A172 (cell line): Measurements from ENCODE around the gene MTHFD1. TPM values are rescaled to one million over a fixed set of nuclear protein-coding genes. Genes with fewer than 3 reads are reported as not detected.
A peak's percentile ranks its signal among the peaks of the same experiment; 100 is the strongest.

Experiments
- DNase-seq: peaks from one replicate; pipeline ENCODE4 v3.0.0-alpha.2; 2015; ENCODE audit warnings: low spot score
- total RNA-seq: library from RNA; depleted of rRNA; stranded (reverse); fragments of >200 nt; shearing (Covaris generic); gene quantifications from 2 replicates; pipeline ENCODE4 v1.2.3, GENCODE V29; 2014

The MTHFD1 gene
- total RNA-seq, 1 experiment from 2014 or later = 48.2 TPM

DNA sequence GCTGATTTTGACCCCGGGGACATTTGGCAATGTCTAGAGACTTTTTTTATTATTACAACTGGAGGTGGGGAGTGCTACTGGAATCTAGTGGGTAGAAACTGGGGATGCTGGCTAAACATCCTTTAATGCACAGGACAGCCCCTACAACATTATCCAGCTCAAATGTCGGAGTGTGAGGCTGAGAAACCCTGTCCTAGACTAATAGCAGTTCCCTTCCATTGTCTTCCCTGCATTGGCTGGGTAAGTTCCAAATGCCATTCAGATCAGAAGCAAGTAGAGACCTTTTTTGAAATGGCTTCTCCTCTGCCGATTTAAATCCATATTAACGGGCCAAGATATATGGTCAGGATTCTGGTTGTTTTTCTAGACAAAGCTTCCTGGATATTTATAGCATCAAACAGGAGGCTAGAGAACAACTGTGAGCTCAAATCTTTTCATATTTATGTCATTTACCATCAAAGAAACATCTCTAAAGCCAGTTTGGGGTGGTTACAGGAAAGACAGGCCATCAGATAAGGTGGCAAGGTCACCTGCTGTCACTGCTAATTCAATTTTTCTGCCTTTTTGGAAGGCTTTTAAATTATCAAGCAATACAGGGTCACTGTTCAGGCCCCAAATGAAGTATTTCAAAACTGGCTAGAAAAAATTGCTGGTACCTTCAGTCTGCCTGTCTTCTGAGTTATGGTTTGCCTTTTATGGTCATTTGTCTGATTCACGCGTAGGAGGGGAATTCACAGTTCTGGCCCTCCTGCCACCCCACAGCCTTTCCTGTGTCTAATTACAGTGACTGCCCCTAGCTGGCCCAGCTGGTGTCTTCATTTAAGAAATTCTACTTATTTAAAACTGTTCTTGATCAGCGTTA lies 57.1 kb downstream of the MTHFD1 start:
- DNase-seq = peak; percentile 76

DNA sequence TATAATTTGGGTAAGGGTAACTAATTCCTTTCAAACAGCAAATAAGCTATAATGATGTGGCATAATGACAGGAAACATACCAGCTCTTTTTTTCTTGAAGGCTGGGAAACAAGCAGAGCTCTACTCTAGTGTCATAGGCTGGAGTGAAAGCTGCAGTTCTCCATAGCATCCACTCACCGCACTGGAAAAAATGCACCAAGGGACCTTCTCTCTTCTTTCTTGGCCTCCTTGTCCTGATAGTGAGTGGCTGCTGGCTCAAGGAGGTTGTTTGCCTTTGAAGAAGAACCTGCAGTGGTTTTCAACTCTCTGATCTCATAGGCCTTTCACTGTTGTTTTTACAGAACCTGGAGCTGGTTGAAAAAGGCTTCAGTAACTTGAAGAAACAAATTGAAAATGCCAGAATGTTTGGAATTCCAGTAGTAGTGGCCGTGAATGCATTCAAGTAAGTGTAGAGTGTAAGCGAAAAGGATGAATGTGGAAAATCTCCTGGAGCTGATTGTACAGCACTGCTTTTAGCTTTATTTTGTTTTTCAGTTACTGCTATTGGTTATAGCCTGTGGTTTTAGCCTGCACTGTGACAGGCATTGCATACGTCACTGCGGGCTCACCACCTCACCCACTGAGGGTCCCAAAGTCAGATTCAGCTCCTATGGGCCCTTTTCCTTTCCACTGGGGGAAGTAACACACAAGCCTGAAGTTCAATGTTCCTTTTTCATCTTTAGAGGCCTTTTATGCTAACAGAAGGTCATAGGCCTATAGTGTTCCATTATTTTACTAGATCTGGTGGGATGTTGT lies 59.9 kb downstream of the MTHFD1 start:
- no peak for DNase-seq

- DNase-seq = no peak
Measured at GRCh38 chr14:64450255-64450654, 62.1 kb downstream of the MTHFD1 start.

- no peak for DNase-seq
Measured at GRCh38 chr14:64454671-64455070, 66.5 kb downstream of the MTHFD1 start.

GRCh38 chr14:64459405-64460136 lies 71.4 kb downstream of the MTHFD1 start:
- no peak for DNase-seq

DNA sequence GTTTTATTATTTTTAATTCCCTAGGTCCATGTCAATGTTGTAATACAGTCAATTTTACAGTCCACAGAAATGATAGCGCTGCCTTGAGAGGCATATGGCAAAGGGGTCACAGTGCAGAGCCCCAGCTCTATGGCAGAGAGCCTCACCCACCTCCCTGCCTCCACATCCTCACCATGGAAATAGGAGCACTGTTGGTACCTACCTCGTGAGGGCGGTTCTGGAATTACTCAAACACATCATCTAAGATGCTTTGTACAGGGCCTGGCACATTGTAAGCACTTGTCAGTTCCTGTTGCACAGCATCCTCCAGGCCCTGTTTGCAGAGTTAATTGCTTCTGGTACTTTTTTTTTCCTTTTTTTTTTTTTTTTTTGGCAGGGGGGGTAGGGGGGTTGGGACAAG lies 73.1 kb downstream of the MTHFD1 start:
- no peak for DNase-seq

GRCh38 chr14:64463195-64463594 lies 75.0 kb downstream of the MTHFD1 start:
- no peak for DNase-seq

DNA sequence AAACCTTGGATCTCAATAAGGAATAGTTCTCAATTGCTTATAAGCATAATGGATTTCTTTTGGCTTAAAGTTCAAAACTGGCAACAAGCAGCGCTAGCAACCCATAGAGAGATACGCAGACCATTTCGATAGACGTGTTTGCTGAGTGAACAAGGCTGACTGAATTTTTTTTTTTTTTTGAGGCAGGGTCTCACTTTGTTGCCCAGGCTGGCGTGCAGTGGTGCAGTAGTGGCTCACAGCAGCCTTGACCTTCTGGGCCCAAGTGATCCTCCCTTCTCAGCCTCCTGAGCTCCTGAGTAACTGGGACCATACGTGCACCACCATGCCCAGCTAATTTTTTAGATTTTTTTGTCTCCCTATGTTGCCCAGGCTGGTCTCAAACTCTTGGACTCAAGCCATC lies 75.7 kb downstream of the MTHFD1 start:
- no peak for DNase-seq

DNA sequence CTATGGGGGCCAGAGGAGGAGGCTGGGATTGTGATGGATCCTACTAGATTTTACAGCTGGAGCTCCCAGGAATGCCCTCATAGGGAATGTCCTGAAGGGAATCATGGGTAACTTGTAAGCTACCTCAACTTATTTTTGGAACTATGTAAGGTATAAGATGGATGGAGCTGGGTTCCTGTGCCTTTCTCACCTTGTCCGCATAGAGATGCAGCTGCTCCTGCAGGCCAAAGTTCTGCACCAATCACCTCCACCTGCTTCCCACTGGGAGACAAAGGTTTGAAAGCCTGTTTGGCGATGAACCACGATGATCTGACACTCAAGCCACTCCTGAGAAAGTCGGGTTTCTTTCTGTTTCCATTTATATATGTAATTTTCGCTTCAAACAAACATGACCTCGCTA lies 76.5 kb downstream of the MTHFD1 start:
- no peak for DNase-seq

GRCh38 chr14:64465191-64465822 lies 77.2 kb downstream of the MTHFD1 start, which contains the start of gene AKAP5:
TSS of gene AKAP5 (plus strand) at chr14:64465499. CDS start at chr14:64468395, 2,896 bp downstream.
- DNase-seq = peak; percentile 6

- peak; percentile 20 for DNase-seq
Measured at GRCh38 chr14:64465831-64466554, 77.8 kb downstream of the MTHFD1 start.

GRCh38 chr14:64467101-64467500 lies 78.9 kb downstream of the MTHFD1 start:
- no peak for DNase-seq

GRCh38 chr14:64467566-64467965 lies 79.4 kb downstream of the MTHFD1 start:
- no peak for DNase-seq

DNA sequence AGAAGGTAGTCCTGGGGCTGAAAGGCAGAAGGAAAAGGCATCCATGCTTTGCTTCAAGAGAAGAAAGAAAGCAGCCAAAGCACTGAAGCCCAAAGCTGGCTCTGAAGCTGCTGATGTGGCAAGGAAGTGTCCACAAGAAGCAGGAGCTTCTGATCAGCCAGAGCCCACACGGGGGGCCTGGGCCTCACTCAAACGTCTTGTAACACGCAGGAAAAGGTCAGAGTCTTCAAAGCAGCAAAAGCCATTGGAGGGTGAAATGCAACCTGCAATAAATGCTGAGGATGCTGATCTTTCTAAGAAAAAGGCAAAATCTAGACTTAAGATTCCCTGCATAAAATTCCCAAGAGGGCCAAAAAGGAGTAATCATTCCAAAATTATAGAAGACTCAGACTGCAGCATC lies 80.3 kb downstream of the MTHFD1 start:
- no peak for DNase-seq

DNA sequence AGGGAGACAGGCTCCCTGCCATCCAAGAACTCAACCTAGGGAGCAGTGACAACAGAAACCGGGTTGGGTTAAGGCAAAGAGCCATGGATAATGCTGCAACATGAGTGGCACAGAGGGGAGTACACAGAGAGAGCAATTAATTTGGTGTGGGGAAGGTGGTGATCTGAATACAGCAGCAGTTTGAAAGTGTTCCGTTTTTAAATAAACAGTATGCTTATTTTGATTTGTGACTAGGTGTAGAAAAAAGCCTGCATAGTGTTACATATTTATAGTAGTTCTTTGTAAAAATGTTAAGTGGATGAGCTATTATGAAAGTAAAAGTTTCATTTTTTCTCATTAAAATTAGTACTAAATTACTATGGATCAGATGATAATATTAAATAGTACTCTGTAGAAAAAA lies 85.9 kb downstream of the MTHFD1 start:
- DNase-seq = no peak

DNA sequence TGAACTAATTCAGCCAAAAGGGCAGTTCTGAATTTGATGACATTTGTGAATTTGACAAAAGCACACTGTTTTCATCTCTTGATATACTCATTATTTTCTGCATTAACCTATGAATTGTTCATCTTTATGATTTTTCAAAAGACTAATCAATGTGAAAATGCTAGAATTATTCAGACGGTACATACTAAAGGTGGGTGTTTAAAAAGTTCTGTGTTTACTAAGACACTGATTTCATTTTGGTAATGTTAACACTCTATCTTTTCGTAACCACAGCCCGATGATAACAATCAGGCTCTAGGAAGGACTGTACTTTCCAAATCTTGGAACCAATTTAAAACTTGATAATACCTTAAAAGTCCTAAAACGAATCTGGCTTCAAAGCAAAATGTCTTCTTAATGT lies 86.5 kb downstream of the MTHFD1 start:
- DNase-seq = no peak

- DNase-seq = no peak
Measured at GRCh38 chr14:64475585-64476273, 87.6 kb downstream of the MTHFD1 start.

GRCh38 chr14:64476438-64476837 lies 88.3 kb downstream of the MTHFD1 start:
- DNase-seq = no peak

GRCh38 chr14:64478634-64479250 lies 90.6 kb downstream of the MTHFD1 start:
- peak; percentile 12 for DNase-seq

GRCh38 chr14:64488590-64489099 lies 100.5 kb downstream of the MTHFD1 start:
- no peak for DNase-seq
